Measurements from ENCODE around the gene GNG7. TPM values are rescaled to one million over a fixed set of nuclear protein-coding genes. Genes with fewer than 3 reads are reported as not detected.

GNG7 gene
- total and polyA plus RNA-seq, 4 donors, result 0.75 to 6.0 (median 2.1) TPM

DNA sequence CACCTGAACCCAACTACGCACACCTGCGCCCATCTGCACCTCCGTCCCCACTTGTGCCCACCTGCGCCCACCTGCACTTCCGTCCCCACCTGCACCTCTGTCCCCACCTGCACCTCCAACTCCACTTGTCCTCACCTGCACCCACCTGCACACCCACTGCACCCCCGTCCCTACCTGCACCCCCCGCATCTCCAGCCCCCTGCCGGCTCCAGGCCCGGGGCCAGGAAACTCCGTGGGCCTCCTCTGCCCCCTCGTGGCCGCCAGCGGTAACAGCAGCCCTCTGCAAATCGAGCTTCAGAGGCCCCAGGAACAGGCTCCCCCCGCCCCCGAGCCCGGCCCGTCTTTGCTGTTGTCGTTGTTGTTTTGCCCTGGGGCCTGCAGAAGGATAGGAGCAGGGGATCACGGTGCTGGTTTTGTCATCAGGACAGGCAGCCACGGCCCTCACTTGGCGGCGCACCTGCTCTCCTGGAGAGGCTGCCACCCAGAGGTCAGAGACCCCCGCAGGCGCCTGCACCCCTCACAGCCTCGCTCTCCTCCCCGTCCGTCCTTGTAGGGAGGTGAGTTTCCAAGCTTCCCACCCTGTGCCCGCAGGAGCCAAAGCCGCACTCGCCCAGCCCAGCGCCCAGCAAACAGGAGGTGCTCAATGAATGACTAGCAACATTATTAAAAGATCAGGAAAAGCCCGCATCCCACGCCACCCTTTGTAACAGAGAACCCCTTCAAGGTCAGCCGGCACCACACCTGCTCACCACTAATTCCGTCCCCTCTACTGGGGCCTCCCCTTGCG is 65.4 kb downstream of the GNG7 start:
- intact Hi-C loops (cut with DNase I), result no loop called here

DNA sequence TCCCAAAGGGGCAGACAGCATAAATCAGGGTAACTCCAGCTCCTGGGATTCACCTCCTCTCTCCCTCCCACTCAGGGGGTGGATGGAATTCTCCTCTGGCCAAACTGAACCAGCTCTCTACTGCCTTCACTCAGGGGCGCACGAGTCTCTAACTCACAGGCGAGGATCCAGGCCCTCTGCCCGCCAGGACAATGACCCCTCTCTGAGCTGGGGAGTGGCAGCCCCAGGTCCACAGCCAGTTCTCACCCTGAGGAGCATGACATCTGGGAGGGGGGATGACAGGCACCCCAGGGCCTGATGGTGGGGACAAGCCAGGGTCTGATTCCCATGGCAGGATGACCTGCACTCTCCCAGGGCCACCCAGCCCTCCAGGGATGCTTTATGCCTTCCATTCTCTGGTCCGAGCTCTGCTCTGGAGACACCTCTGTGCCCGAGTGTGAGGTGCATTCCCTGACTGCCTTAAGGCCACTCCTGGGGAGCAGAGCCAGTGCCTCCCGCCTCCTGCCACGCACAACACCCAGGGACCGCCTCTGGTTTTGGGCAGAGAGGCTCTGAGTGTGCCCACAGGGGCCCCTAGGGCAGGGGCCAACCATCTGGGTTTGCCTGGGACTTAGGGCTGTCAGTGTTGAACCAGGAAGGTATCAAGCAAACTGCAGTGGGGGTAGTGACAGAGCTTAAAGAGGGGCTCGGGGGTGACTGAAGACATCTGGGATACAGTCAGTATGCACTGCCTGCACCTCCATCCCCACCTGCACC is 66.2 kb downstream of the GNG7 start:
- Histone ChIP-seq H3K4me1 (ENCODE audit: control insufficient read depth in 1 of 2, insufficient read depth in 2 of 2, low read length in 2 of 2) (peaks cover 0 to 3% of the 10 kb centered on the region in 2 donors), H3K36me3 (ENCODE audit: control insufficient read depth in 1 of 2, insufficient read depth in 2 of 2, low read length in 1 of 2) (no peaks in the 10 kb centered on the region), H3K27me3 (ENCODE audit: control insufficient read depth in 1 of 2, insufficient read depth in 2 of 2, low read length in 1 of 2) (no peaks in the 10 kb centered on the region), H3K27ac (ENCODE audit: low read depth in 1 of 2, low read length in 2 of 2) (no peak overlapping the region), H3K4me3 (ENCODE audit: low read length in 2 of 2) (no peak overlapping the region), H3K9me3 (ENCODE audit: control insufficient read depth, low read length) (no peaks in the 10 kb centered on the region)
- DNase-seq (no peak), ATAC-seq (ENCODE audit: low FRiP score) (no peak)
- intact Hi-C loops (cut with DNase I), result no loop called here
- WGBS, 2 donors, result 61 to 74% methylated on average over 10 of the region's 10 CpGs

More for the DNA sequence above, 65.4 kb downstream of the GNG7 start:
- H3K9me3 ChIP-seq (ENCODE audit: control insufficient read depth, low read length), result no peaks in the 10 kb centered on the region
- DNase-seq, result peak; percentile 77 to 90
- peak; percentile 75 for ATAC-seq (ENCODE audit: low FRiP score)
- H3K36me3 ChIP-seq (ENCODE audit: control insufficient read depth in 1 of 2, insufficient read depth in 2 of 2, low read length in 1 of 2), result no peaks in the 10 kb centered on the region
- no peak overlapping the region for H3K27ac ChIP-seq (ENCODE audit: low read depth in 1 of 2, low read length in 2 of 2)
- H3K27me3 ChIP-seq (ENCODE audit: control insufficient read depth in 1 of 2, insufficient read depth in 2 of 2, low read length in 1 of 2), result no peaks in the 10 kb centered on the region
- WGBS, 2 donors, result 16 to 20% methylated on average over 33 to 37 of the region's 37 CpGs
- H3K4me1 ChIP-seq (ENCODE audit: control insufficient read depth in 1 of 2, insufficient read depth in 2 of 2, low read length in 2 of 2), result peaks cover 0 to 3% of the 10 kb centered on the region in 2 donors
- no peak overlapping the region for H3K4me3 ChIP-seq (ENCODE audit: low read length in 2 of 2)

DNA sequence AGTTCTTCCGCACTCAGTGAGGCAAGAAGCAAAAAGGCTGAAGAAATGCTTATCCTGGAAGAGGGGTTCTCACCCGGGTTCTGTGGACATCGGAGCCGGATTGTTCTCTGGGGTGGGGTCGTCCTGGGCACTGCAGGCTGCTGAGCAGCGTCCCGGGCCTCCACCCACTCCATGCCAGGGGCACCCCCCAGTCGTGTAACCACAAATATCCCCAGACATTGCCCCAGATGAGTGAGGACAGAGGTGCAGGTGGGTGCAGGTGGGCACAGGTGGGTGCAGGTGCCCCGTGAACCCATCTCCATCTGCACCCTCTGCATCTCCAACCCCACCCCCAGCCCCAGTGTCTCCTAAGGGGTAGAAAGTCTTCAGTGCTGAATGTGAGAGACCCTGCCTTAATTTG is 67.5 kb downstream of the GNG7 start:
- Histone ChIP-seq H3K4me3 (ENCODE audit: low read length in 2 of 2) (no peak overlapping the region), H3K27ac (ENCODE audit: low read depth in 1 of 2, low read length in 2 of 2) (peak overlapping the region; percentile 46 to 73), H3K36me3 (ENCODE audit: control insufficient read depth in 1 of 2, insufficient read depth in 2 of 2, low read length in 1 of 2) (no peaks in the 10 kb centered on the region), H3K4me1 (ENCODE audit: control insufficient read depth in 1 of 2, insufficient read depth in 2 of 2, low read length in 2 of 2) (peaks cover 0 to 3% of the 10 kb centered on the region in 2 donors), H3K27me3 (ENCODE audit: control insufficient read depth in 1 of 2, insufficient read depth in 2 of 2, low read length in 1 of 2) (no peaks in the 10 kb centered on the region), H3K9me3 (ENCODE audit: control insufficient read depth, low read length) (no peaks in the 10 kb centered on the region)
- no peak for DNase-seq
- no peak for ATAC-seq (ENCODE audit: low FRiP score)
- 29 to 30% methylated on average over 7 to 9 of the region's 9 CpGs for WGBS, 2 donors
- intact Hi-C loops (cut with DNase I), result no loop called here

DNA sequence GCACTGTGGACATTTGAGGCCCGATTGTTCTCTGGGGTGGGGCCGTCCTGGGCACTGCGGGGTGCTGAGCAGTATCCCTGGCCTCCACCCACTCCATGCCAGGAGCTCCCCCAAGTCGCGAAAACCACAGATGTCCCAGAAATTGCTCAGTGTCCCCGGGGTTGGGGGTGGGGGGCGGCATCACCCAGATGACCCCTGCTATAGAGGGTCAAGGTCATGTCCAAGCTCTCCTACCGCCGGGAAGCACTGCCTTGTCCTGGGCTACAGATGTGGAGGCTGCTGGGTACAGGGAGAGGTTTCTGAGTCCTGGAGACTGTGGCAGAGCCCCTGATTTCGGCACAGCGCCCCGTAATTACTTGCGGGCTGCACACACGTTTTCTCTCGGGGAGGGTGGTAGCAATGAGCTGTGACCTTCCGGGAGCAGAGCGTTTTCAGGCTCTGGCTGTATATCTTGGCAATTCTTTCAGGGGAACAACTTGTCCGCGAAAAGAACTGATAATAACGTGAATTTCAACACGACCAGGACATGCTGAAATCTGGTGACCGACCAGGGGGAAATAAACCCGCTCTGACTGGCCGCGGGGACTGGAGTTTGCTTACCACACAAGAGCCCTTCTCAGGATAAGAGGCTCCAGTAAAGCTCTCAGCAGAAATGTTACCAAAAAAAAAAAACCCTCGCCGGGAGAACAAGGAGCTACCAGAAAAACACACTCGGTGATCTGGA is 68.1 kb downstream of the GNG7 start:
- intact Hi-C loops (cut with DNase I), result no loop called here
- ATAC-seq (ENCODE audit: low FRiP score) (peak; percentile 37), DNase-seq (peak in 1 of 2 donors; percentile 85)
- H3K36me3 ChIP-seq (ENCODE audit: control insufficient read depth in 1 of 2, insufficient read depth in 2 of 2, low read length in 1 of 2), result no peaks in the 10 kb centered on the region
- H3K27ac ChIP-seq (ENCODE audit: low read depth in 1 of 2, low read length in 2 of 2), result peak overlapping the region in 1 of 2 donors; percentile 73
- peaks cover 0 to 3% of the 10 kb centered on the region in 2 donors for H3K4me1 ChIP-seq (ENCODE audit: control insufficient read depth in 1 of 2, insufficient read depth in 2 of 2, low read length in 2 of 2)
- WGBS, 2 donors, result 22% methylated on average over 28 of the region's 28 CpGs
- H3K4me3 ChIP-seq (ENCODE audit: low read length in 2 of 2), result no peak overlapping the region
- no peaks in the 10 kb centered on the region for H3K9me3 ChIP-seq (ENCODE audit: control insufficient read depth, low read length)
- H3K27me3 ChIP-seq (ENCODE audit: control insufficient read depth in 1 of 2, insufficient read depth in 2 of 2, low read length in 1 of 2), result no peaks in the 10 kb centered on the region

DNA sequence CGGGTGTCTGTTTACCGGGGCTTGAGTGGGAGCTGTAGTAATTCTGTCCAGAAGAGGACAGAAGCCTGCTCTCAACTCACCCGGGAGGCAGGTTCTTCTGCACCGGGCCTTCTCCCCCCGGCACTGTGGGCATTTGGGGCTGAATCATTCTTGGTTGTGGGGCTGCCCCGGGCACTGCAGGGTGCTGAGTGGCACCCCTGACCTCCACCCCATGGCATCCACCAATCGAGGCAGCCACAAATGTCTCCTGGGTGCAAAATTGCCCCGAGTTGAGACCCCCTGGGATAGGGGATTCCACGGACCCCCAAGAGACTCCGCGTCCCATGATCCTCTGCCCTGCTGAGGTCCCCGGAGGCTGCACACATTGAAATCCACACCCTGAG is 68.8 kb downstream of the GNG7 start:
- Histone ChIP-seq H3K36me3 (ENCODE audit: control insufficient read depth in 1 of 2, insufficient read depth in 2 of 2, low read length in 1 of 2) (no peaks in the 10 kb centered on the region), H3K4me1 (ENCODE audit: control insufficient read depth in 1 of 2, insufficient read depth in 2 of 2, low read length in 2 of 2) (peaks cover 0 to 3% of the 10 kb centered on the region in 2 donors), H3K27me3 (ENCODE audit: control insufficient read depth in 1 of 2, insufficient read depth in 2 of 2, low read length in 1 of 2) (no peaks in the 10 kb centered on the region), H3K9me3 (ENCODE audit: control insufficient read depth, low read length) (no peaks in the 10 kb centered on the region), H3K27ac (ENCODE audit: low read depth in 1 of 2, low read length in 2 of 2) (no peak overlapping the region), H3K4me3 (ENCODE audit: low read length in 2 of 2) (no peak overlapping the region)
- intact Hi-C loops (cut with DNase I), result no loop called here
- ATAC-seq (ENCODE audit: low FRiP score) (no peak), DNase-seq (no peak)
- 87 to 90% methylated on average over 12 of the region's 12 CpGs for WGBS, 2 donors

DNA sequence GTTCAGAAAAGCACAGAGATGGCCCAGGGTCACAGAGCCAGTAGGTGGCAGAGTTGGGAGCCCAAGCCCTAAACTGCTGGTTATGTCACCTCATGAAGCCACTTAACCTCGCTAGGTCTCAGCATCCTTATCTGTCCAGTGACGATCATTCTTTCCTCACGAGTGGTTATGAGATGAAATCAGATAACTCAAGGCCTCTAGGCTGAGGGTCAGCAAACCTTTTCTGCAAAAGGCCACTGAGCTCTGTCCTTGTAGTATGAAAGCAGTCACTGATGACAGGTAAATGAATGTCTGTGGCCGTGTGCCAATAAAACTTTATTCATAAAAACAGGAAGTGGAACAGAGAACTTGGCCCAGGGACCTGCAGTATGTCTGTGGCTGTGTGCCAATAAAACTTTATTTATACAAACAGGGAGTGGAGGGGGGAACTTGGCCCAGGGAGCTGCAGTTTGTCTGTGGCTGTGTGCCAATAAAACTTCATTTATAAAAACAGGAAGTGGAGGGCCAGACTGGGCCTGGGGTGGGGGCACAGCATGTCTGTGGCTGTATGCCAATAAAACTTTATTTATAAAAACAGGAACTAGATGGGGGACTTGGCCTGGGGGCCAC is 71.2 kb downstream of the GNG7 start:
- no peaks in the 10 kb centered on the region for H3K27me3 ChIP-seq (ENCODE audit: control insufficient read depth in 1 of 2, insufficient read depth in 2 of 2, low read length in 1 of 2)
- no peak overlapping the region for H3K27ac ChIP-seq (ENCODE audit: low read depth in 1 of 2, low read length in 2 of 2)
- intact Hi-C loops (cut with DNase I), result no loop called here
- H3K4me1 ChIP-seq (ENCODE audit: control insufficient read depth in 1 of 2, insufficient read depth in 2 of 2, low read length in 2 of 2), result peaks cover 0 to 3% of the 10 kb centered on the region in 2 donors
- no peaks in the 10 kb centered on the region for H3K9me3 ChIP-seq (ENCODE audit: control insufficient read depth, low read length)
- no peaks in the 10 kb centered on the region for H3K36me3 ChIP-seq (ENCODE audit: control insufficient read depth in 1 of 2, insufficient read depth in 2 of 2, low read length in 1 of 2)
- WGBS, 2 donors, result 83 to 87% methylated on average over 4 of the region's 4 CpGs
- no peak overlapping the region for H3K4me3 ChIP-seq (ENCODE audit: low read length in 2 of 2)
- no peak for DNase-seq
- no peak for ATAC-seq (ENCODE audit: low FRiP score)

DNA sequence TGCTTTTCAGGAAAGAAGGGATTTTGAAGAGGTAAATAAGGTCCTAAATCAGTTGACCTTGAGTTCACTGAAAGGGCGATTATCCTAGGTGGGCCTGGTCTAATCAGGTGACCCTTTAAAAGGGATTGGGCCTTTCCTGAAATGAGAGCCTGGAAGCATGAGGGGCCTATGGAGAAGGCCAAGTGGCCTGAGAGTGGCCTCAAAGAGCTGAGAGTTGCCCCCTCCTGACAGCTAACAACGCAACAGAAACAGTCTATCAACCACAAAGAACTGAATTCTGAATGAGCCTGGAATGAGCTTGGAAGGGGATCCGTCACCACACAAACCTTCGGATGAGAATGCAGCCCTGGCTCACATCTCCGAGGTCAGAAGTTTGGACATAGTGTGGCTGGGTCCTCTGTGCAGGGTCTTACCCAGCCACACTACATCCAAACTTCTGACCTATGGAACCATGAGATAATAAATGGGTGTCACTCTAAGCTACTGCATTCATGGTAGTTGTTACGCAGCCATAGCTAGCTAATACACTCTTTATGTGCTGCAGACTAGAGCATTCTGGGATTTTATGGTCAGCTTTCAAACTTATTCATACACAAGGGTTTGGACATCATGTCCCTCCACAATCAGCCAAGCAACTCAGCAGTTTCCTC is 72.0 kb downstream of the GNG7 start:
- WGBS, 2 donors, result 95 to 97% methylated on average over 6 of the region's 6 CpGs
- no peak overlapping the region for H3K27ac ChIP-seq (ENCODE audit: low read depth in 1 of 2, low read length in 2 of 2)
- H3K4me3 ChIP-seq (ENCODE audit: low read length in 2 of 2), result no peak overlapping the region
- H3K27me3 ChIP-seq (ENCODE audit: control insufficient read depth in 1 of 2, insufficient read depth in 2 of 2, low read length in 1 of 2), result no peaks in the 10 kb centered on the region
- no peaks in the 10 kb centered on the region for H3K36me3 ChIP-seq (ENCODE audit: control insufficient read depth in 1 of 2, insufficient read depth in 2 of 2, low read length in 1 of 2)
- H3K4me1 ChIP-seq (ENCODE audit: control insufficient read depth in 1 of 2, insufficient read depth in 2 of 2, low read length in 2 of 2), result peaks cover 0 to 3% of the 10 kb centered on the region in 2 donors
- DNase-seq (no peak), ATAC-seq (ENCODE audit: low FRiP score) (no peak)
- intact Hi-C loops (cut with DNase I), result no loop called here
- no peaks in the 10 kb centered on the region for H3K9me3 ChIP-seq (ENCODE audit: control insufficient read depth, low read length)

Data from aorta (tissue), 5 donors.